ENCODE data around the gene EXOC7. TPM values are rescaled to one million over a fixed set of nuclear protein-coding genes. Genes with fewer than 3 reads are reported as not detected.
A peak's percentile ranks its signal among the peaks of the same experiment; 100 is the strongest.

Gene EXOC7
- total RNA-seq, 5 donors from 2014 or later (not counting 1 experiment from before 2014, with no cell fraction given) = 119 to 181 (median 156) TPM

DNA sequence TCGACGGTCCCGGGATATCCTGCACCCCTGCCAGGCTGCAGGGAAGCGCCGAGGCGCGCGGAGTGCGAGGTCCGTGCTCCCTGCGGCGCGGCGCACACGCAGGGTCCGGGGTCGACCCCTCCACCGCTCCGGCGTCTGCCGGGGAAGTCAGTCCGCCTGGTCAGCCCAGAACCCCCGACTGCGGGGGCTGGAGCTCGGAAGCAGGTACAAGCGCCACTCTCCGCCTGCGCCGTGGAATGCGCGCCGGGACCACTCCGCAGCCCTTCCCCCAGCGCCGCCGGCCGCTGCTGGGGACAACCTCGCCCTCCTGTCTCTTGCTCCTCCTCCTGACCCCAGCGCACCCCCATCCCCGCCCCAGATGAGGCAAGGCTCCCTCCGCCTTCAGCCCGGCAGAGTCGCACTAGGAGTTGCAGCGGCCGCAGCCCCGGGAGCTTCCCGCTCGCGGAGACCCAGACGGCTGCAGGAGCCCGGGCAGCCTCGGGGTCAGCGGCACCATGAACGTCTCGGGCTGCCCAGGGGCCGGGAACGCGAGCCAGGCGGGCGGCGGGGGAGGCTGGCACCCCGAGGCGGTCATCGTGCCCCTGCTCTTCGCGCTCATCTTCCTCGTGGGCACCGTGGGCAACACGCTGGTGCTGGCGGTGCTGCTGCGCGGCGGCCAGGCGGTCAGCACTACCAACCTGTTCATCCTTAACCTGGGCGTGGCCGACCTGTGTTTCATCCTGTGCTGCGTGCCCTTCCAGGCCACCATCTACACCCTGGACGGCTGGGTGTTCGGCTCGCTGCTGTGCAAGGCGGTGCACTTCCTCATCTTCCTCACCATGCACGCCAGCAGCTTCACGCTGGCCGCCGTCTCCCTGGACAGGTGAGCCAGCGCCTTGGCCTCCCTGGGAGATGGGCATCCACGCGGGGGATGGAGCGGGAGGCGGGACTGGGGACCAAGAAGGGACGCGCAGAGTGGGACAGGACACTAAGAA is 28.9 kb downstream of the EXOC7 start, which contains the start of gene GALR2:
TSS of gene GALR2 (plus strand) at position 392 of the 974 bp plus-strand sequence. CDS start at position 495, 103 bp downstream.
- H3K27me3 Mint-ChIP-seq = peaks cover 18 to 38% of the 10 kb centered on the region in 2 donors
- Histone ChIP-seq H3K4me1 (ENCODE audit: control insufficient read depth in 1 of 2, extremely low read depth in 1 of 2, insufficient read depth in 2 of 2, low read length in 2 of 2) (peaks cover 24 to 74% of the 10 kb centered on the region in 2 experiments), H3K36me3 (ENCODE audit: control insufficient read depth in 2 of 2, extremely low read depth in 1 of 2, insufficient read depth in 1 of 2, low read length in 1 of 2) (peaks cover 0 to 4% of the 10 kb centered on the region in 2 donors), H3K9me3 (no peaks in the 10 kb centered on the region), H3K27ac (ENCODE audit: low read length) (no peak within 1 kb of the TSS), H3K27me3 (replicated peaks in 1 of 2; ENCODE audit: control insufficient read depth in 2 of 2, extremely low read depth in 1 of 2, insufficient read depth in 2 of 2, low read length in 1 of 2) (peaks cover 12 to 64% of the 10 kb centered on the region in 2 experiments), H3K4me3 (ENCODE audit: control insufficient read depth in 1 of 2, extremely low read depth in 1 of 2, low read length in 1 of 2) (peak within 1 kb of the TSS in 1 of 2 donors; percentile 58)
- peak in 1 of 35 experiments; percentile 22 for DNase-seq
- ATAC-seq (replicated peaks in 1 of 4) = no peak
- H3K4me1 Mint-ChIP-seq = peaks cover 63 to 73% (median 63%) of the 10 kb centered on the region in 3 donors
- ChIA-PET CTCF (no interaction called here), POLR2A (interaction anchor here in 1 of 2 donors (0.6 to 0.7 kb wide), 2 partner anchors 10 to 103 kb away, joined by 3 read pairs; no protein-coding TSS in a partner anchor)
- no peaks in the 10 kb centered on the region for H3K9me3 Mint-ChIP-seq
- H3K4me3 Mint-ChIP-seq = peak within 1 kb of the TSS; percentile 56 to 90 (median 66)
- H3K36me3 Mint-ChIP-seq = peaks cover 4% of the 10 kb centered on the region
- peak within 1 kb of the TSS in 1 of 2 donors; percentile 71 for H3K27ac Mint-ChIP-seq
- 8% methylated on average over 91 of the region's 92 CpGs for WGBS (ENCODE audit: insufficient coverage)

DNA sequence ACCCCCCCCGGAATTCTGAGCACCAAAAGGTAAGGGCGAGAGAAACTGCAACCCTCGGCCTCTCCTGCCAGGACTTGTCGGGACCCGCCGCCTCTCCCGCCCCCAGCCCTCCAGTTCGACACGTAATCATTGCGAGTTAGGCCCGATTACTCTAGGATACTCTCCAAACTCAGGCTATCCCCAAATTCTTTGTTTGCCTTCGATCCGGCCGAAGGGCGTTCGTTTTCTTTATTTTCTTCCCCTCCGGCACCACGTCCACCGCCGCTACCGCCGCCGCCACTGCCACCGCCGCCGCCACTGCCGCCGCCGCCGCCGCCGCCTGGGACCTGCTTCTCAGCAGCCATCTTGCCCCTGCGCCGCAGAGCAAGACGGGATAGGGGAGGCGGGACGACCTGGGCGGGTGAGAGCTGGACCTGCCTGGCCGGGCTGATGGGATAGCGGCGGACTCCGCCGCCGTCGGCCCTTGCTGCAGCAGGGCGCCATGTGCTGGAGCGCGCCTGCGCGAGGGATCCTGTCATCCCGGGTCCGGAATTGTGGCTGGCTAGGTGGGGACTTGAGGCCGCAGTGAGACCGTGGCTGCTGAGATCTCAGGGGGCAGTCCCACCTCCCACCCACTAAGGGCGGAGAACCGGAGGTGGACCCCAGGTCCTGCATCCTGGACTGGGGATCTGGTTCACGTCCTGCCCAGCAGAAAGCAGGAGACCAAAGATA is 31.3 kb downstream of the EXOC7 start, which contains the start of gene SRP68:
TSS of gene SRP68 (minus strand) at position 370 of the 711 bp plus-strand sequence. CDS start at position 344, 26 bp downstream.
- peaks cover 18 to 28% of the 10 kb centered on the region in 2 donors for H3K27me3 Mint-ChIP-seq
- Histone ChIP-seq H3K9me3 (no peaks in the 10 kb centered on the region), H3K4me3 (ENCODE audit: control insufficient read depth in 1 of 2, extremely low read depth in 1 of 2, low read length in 1 of 2) (peak within 1 kb of the TSS; percentile 88 to 96), H3K36me3 (ENCODE audit: control insufficient read depth in 2 of 2, extremely low read depth in 1 of 2, insufficient read depth in 1 of 2, low read length in 1 of 2) (peaks cover 0 to 13% of the 10 kb centered on the region in 2 donors), H3K27ac (ENCODE audit: low read length) (peak within 1 kb of the TSS; percentile 85), H3K4me1 (ENCODE audit: control insufficient read depth in 1 of 2, extremely low read depth in 1 of 2, insufficient read depth in 2 of 2, low read length in 2 of 2) (peaks cover 21 to 60% of the 10 kb centered on the region in 2 experiments), H3K27me3 (replicated peaks in 1 of 2; ENCODE audit: control insufficient read depth in 2 of 2, extremely low read depth in 1 of 2, insufficient read depth in 2 of 2, low read length in 1 of 2) (peaks cover 10 to 40% of the 10 kb centered on the region in 2 experiments)
- DNase-seq (peak; percentile 53 to 86 (median 71)), ATAC-seq (replicated peaks in 1 of 4) (peak; percentile 78 to 96 (median 92))
- peak within 1 kb of the TSS; percentile 90 to 97 (median 94) for H3K4me3 Mint-ChIP-seq
- H3K9me3 Mint-ChIP-seq = no peaks in the 10 kb centered on the region
- under 1% methylated on average over 34 of the region's 57 CpGs for WGBS (ENCODE audit: insufficient coverage)
- peaks cover 50 to 61% (median 50%) of the 10 kb centered on the region in 3 donors for H3K4me1 Mint-ChIP-seq
- H3K27ac Mint-ChIP-seq = peak within 1 kb of the TSS; percentile 92 to 95
- peaks cover 15% of the 10 kb centered on the region for H3K36me3 Mint-ChIP-seq
- CTCF ChIA-PET = interaction anchor here in 1 of 2 donors (0.6 to 1.0 kb wide), 3 partner anchors 30 to 775 kb away, joined by 3 to 4 read pairs (median 3); no protein-coding TSS in a partner anchor
- POLR2A ChIA-PET = interaction anchor here in 1 of 2 donors (0.6 kb wide), 1 partner anchor 8 kb away, joined by 3 read pairs; no protein-coding TSS in a partner anchor

DNA sequence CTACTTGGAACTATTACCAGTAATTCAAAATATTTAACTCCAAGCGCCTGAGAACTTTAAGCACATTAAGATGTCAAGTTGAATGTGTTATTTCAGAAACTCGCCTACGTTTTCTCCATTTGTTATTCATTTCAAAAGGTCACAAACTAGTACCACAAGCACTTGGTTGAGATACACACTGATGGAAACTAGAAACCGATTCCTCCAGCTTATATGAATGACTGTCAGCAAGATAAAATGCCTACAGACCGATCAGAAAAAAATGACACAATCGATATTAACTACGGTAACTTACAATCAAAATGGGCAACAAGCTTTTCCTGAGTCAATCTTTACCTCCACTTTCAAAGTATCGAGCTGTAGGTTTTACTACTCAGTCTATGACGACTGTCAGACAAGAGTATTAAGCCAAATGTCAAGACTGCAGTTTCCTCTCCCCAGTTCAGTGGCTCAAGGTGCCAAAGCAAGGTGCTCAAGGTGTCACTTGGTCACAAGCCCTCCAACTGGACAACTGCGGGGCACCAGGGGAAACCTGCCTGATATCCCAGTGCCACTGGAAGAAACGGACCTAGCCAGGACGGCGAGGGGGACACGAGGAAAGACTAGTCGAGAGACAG is 31.9 kb downstream of the EXOC7 start:
- 5% methylated on average over 12 of the region's 15 CpGs for WGBS (ENCODE audit: insufficient coverage)
- peaks cover 10 to 34% of the 10 kb centered on the region in 2 experiments for H3K27me3 ChIP-seq (replicated peaks in 1 of 2; ENCODE audit: control insufficient read depth in 2 of 2, extremely low read depth in 1 of 2, insufficient read depth in 2 of 2, low read length in 1 of 2)
- H3K4me3 ChIP-seq (ENCODE audit: control insufficient read depth in 1 of 2, extremely low read depth in 1 of 2, low read length in 1 of 2) = peak overlapping the region; percentile 88 to 96
- ATAC-seq (replicated peaks in 1 of 4) (peak in 3 of 4 experiments; percentile 8 to 28 (median 14)), DNase-seq (peak in 2 of 35 experiments; percentile 33 to 42)
- no peaks in the 10 kb centered on the region for H3K9me3 Mint-ChIP-seq
- H3K9me3 ChIP-seq = no peaks in the 10 kb centered on the region
- H3K27ac ChIP-seq (ENCODE audit: low read length) = peak overlapping the region; percentile 85
- CTCF ChIA-PET = interaction anchor here in 1 of 2 donors (0.7 to 1.0 kb wide), 2 partner anchors 30 to 185 kb away, joined by 3 to 4 read pairs; no protein-coding TSS in a partner anchor
- H3K27me3 Mint-ChIP-seq = peaks cover 15 to 23% of the 10 kb centered on the region in 2 donors
- H3K4me1 Mint-ChIP-seq = peaks cover 44 to 55% (median 45%) of the 10 kb centered on the region in 3 donors
- peaks cover 0 to 19% of the 10 kb centered on the region in 2 donors for H3K36me3 ChIP-seq (ENCODE audit: control insufficient read depth in 2 of 2, extremely low read depth in 1 of 2, insufficient read depth in 1 of 2, low read length in 1 of 2)
- peaks cover 20 to 53% of the 10 kb centered on the region in 2 experiments for H3K4me1 ChIP-seq (ENCODE audit: control insufficient read depth in 1 of 2, extremely low read depth in 1 of 2, insufficient read depth in 2 of 2, low read length in 2 of 2)
- peak overlapping the region; percentile 90 to 97 (median 94) for H3K4me3 Mint-ChIP-seq
- H3K27ac Mint-ChIP-seq = peak overlapping the region; percentile 92 to 95
- POLR2A ChIA-PET = interaction anchor here in 1 of 2 donors (0.6 kb wide), 2 partner anchors 9 to 25 kb away, joined by 3 to 4 read pairs; no protein-coding TSS in a partner anchor
- peaks cover 20% of the 10 kb centered on the region for H3K36me3 Mint-ChIP-seq

DNA sequence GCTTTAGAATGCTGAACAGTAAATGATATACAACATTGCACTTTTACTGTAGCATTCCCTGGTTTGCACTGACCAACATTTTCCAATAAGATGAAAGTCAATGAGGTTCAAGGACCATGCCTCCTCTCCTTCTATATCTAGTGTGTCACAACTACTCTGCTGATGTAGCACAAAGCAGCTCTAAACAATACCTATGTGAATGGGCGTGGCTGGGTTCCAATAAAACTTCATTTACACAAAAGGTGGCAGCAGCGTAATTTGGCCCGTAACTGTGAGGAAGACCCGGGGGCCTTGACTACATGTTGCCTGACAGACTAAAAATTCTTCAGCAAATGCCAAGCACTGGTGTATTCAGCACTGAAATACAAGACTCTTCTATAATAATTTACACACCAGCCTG is 37.8 kb downstream of the EXOC7 start:
- H3K4me3 ChIP-seq (ENCODE audit: control insufficient read depth in 1 of 2, extremely low read depth in 1 of 2, low read length in 1 of 2) = no peak overlapping the region
- Mint-ChIP-seq H3K27ac (peak overlapping the region; percentile 40 to 41), H3K4me3 (no peak overlapping the region), H3K9me3 (no peaks in the 10 kb centered on the region), H3K36me3 (peaks cover 48% of the 10 kb centered on the region), H3K27me3 (no peaks in the 10 kb centered on the region), H3K4me1 (peaks cover 24 to 35% (median 28%) of the 10 kb centered on the region in 3 donors)
- POLR2A ChIA-PET = interaction anchor here in 1 of 2 donors (0.6 kb wide), 1 partner anchor 192 kb away, joined by 4 read pairs; no protein-coding TSS in a partner anchor
- no peak overlapping the region for H3K27ac ChIP-seq (ENCODE audit: low read length)
- H3K4me1 ChIP-seq (ENCODE audit: control insufficient read depth in 1 of 2, extremely low read depth in 1 of 2, insufficient read depth in 2 of 2, low read length in 2 of 2) = peaks cover 3 to 22% of the 10 kb centered on the region in 2 experiments
- WGBS (ENCODE audit: insufficient coverage) = 97% methylated on average over 4 of the region's 4 CpGs
- no peaks in the 10 kb centered on the region for H3K9me3 ChIP-seq
- no peaks in the 10 kb centered on the region for H3K27me3 ChIP-seq (replicated peaks in 1 of 2; ENCODE audit: control insufficient read depth in 2 of 2, extremely low read depth in 1 of 2, insufficient read depth in 2 of 2, low read length in 1 of 2)
- peaks cover 18 to 62% of the 10 kb centered on the region in 2 donors for H3K36me3 ChIP-seq (ENCODE audit: control insufficient read depth in 2 of 2, extremely low read depth in 1 of 2, insufficient read depth in 1 of 2, low read length in 1 of 2)
- ATAC-seq (replicated peaks in 1 of 4) (no peak), DNase-seq (no peak)
- CTCF ChIA-PET = interaction anchor here (0.6 to 1.3 kb wide), 4 partner anchors 52 to 72 kb away, joined by 3 to 5 read pairs (median 4); no protein-coding TSS in a partner anchor

DNA sequence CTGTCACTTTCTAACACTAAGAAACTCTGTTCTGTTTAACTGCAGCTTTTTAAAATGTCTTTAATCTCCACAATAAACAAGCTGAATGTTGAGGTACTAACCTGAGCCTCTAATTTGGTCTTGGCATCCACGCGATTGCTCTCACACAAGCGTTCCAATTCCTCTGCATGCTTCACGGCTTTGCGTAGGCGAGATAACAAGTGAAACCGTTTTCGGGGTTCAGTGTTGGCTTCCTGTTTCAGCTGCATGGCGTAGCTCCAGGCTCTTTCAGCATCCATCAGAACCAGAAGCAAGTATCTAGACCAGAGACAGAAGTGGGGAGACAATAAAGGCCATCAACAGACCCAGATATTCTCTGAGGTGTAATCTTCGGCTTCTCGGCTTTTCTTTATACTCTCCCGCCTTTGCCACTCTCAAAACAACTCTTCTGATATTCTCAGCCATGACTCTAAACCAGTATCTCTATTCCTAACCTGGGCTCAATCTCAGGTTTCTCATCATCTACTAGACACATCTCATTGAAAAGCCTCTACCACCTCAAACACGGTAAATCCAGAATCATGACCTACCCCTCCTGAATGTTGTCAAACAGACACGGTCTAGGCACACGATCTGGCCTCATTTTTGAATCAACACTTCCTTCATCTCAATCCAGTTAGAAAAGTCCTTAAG is 39.6 kb downstream of the EXOC7 start:
- Histone ChIP-seq H3K4me1 (ENCODE audit: control insufficient read depth in 1 of 2, extremely low read depth in 1 of 2, insufficient read depth in 2 of 2, low read length in 2 of 2) (peaks cover 0 to 10% of the 10 kb centered on the region in 2 experiments), H3K27ac (ENCODE audit: low read length) (peak overlapping the region; percentile 81), H3K36me3 (ENCODE audit: control insufficient read depth in 2 of 2, extremely low read depth in 1 of 2, insufficient read depth in 1 of 2, low read length in 1 of 2) (peaks cover 18 to 70% of the 10 kb centered on the region in 2 donors), H3K27me3 (replicated peaks in 1 of 2; ENCODE audit: control insufficient read depth in 2 of 2, extremely low read depth in 1 of 2, insufficient read depth in 2 of 2, low read length in 1 of 2) (no peaks in the 10 kb centered on the region), H3K9me3 (no peaks in the 10 kb centered on the region), H3K4me3 (ENCODE audit: control insufficient read depth in 1 of 2, extremely low read depth in 1 of 2, low read length in 1 of 2) (no peak overlapping the region)
- ATAC-seq (replicated peaks in 1 of 4) (peak; percentile 74 to 88 (median 82)), DNase-seq (peak in 24 of 35 experiments; percentile 21 to 71 (median 38))
- WGBS (ENCODE audit: insufficient coverage) = 45% methylated on average over 15 of the region's 15 CpGs
- CTCF ChIA-PET = interaction anchor here (0.5 to 1.3 kb wide), 4 partner anchors 50 to 708 kb away, joined by 3 to 9 read pairs (median 4); no protein-coding TSS in a partner anchor
- peak overlapping the region; percentile 10 to 61 (median 53) for H3K4me3 Mint-ChIP-seq
- POLR2A ChIA-PET = interaction anchor here (0.6 to 1.1 kb wide), 6 partner anchors 17 to 279 kb away, joined by 3 to 20 read pairs (median 4); partner anchors contain the start of gene UNK (in 1 of the 2)
- peaks cover 55% of the 10 kb centered on the region for H3K36me3 Mint-ChIP-seq
- no peaks in the 10 kb centered on the region for H3K27me3 Mint-ChIP-seq
- H3K4me1 Mint-ChIP-seq = peaks cover 15 to 24% (median 18%) of the 10 kb centered on the region in 3 donors
- H3K27ac Mint-ChIP-seq = peak overlapping the region; percentile 89 to 91
- no peaks in the 10 kb centered on the region for H3K9me3 Mint-ChIP-seq

Measured in T-cell (primary cell).